HCT116 (cell line): ENCODE data around the gene TIGD3. TPM values are rescaled to one million over a fixed set of nuclear protein-coding genes. Genes with fewer than 3 reads are reported as not detected.

Experiments used
- ATAC-seq: fragments of 200-7000 bp; cut with Tn5 transposase; 2 replicates; pipeline ENCODE4 v1.9.1; 2020; ENCODE audit warnings: mild to moderate bottlenecking, moderate library complexity
- BruUV-seq: library from RNA; stranded (reverse); fragments of 400-500 nt; replicated peaks from 2 replicates; lab custom pipeline; 2021; lab: Mats Ljungman, UMichigan
- CTCF ChIA-PET: fragments of 300-600 bp; sonication (Branson Sonifier 250); formaldehyde crosslinking; loops from one replicate; lab custom pipeline; 2021; ENCODE audit warnings: antibody characterized with exemption; lab: Charles Lee
- POLR2A ChIA-PET: fragments of 300-600, 350-600 bp; sonication (Branson Sonifier 250); formaldehyde crosslinking; loops from one replicate; lab custom pipeline; 2021; ENCODE audit warnings: antibody characterized with exemption; lab: Charles Lee
- RAD21 ChIA-PET, 2 experiments: fragments of 300-600 bp; sonication (Branson Sonifier 250); formaldehyde crosslinking; loops; one replicate each; lab custom pipeline; 2023; ENCODE audit warnings: low total read pairs in 2 of 2; ENCODE audit not compliant: uncharacterized antibody in 2 of 2, unreplicated experiment in 2 of 2, low non-redundant PET in 1 of 2; lab: Charles Lee
- DNase-seq: peaks from one replicate; pipeline ENCODE4 v3.0.0-alpha.2; 2010; ENCODE audit warnings: low read depth, low spot score
- H2AFZ ChIP-seq: fragments of 200-600 bp; shearing (Covaris generic), sonication (generic); 2 replicates; pipeline ENCODE4 v1.6.1; 2017; ENCODE audit warnings: low read depth, mixed run types, mixed read lengths, antibody characterized with exemption, low read length; ENCODE audit not compliant: poor library complexity, severe bottlenecking
- H3K27ac ChIP-seq: 2 replicates; pipeline ENCODE4 v1.5.1; 2012; ENCODE audit warnings: low read depth, low read length
- H3K27me3 ChIP-seq: fragments of 200-600 bp; sonication (generic); 2 replicates; pipeline ENCODE4 v1.6.1; 2016; ENCODE audit warnings: mixed run types, low read length, mixed read lengths; ENCODE audit not compliant: insufficient read depth
- H3K36me3 ChIP-seq, 2 experiments: fragments of 200-500 bp in 1 of 2; fragments of 200-600 bp in 1 of 2; sonication (Bioruptor generic) in 1 of 2; sonication (generic) in 1 of 2; 2 replicates each; pipeline versions ENCODE4 v1.5.1 to v1.6.1; 2014 to 2016; ENCODE audit warnings: low read length in 2 of 2, inconsistent platforms in 1 of 2, mixed read lengths in 1 of 2, mixed run types in 1 of 2; ENCODE audit not compliant: insufficient read depth in 2 of 2, control insufficient read depth in 1 of 2
- H3K4me1 ChIP-seq, 2 experiments: fragments of 200-600 bp in 1 of 2; sonication (generic) in 1 of 2; 2 replicates each; pipeline versions ENCODE4 v1.5.1 to v1.6.1; 2012 to 2017; ENCODE audit warnings: low read length in 2 of 2, inconsistent platforms in 1 of 2, mild to moderate bottlenecking in 1 of 2, mixed read lengths in 1 of 2, mixed run types in 1 of 2, moderate library complexity in 1 of 2; ENCODE audit not compliant: insufficient read depth in 2 of 2, control insufficient read depth in 1 of 2
- H3K4me2 ChIP-seq: fragments of 200-600 bp; sonication (generic); 2 replicates; pipeline ENCODE4 v1.6.1; 2017; ENCODE audit warnings: mixed run types, low read length, mixed read lengths
- H3K4me3 ChIP-seq, 2 experiments: fragments of 200-600 bp in 1 of 2; sonication (generic) in 1 of 2; replicated peaks in 1 of 2; 2 replicates each; pipeline ENCODE4 v1.5.1; 2011 to 2016; ENCODE audit warnings: low read length in 2 of 2, control low read depth in 1 of 2, low read depth in 1 of 2, mild to moderate bottlenecking in 1 of 2, mixed read lengths in 1 of 2, mixed run types in 1 of 2
- H3K79me2 ChIP-seq: fragments of 200-600 bp; sonication (generic); 2 replicates; pipeline ENCODE4 v1.6.1; 2017; ENCODE audit warnings: mild to moderate bottlenecking, mixed run types, low read length, moderate library complexity, mixed read lengths; ENCODE audit not compliant: insufficient read depth
- H3K9ac ChIP-seq: fragments of 200-600 bp; sonication (generic); 2 replicates; pipeline ENCODE4 v1.6.1; 2016; ENCODE audit warnings: low read length, mixed read lengths
- H3K9me2 ChIP-seq: fragments of 200-600 bp; sonication (generic), shearing (Covaris generic); 2 replicates; pipeline ENCODE4 v1.6.1; 2017; ENCODE audit warnings: mixed run types, mild to moderate bottlenecking, moderate library complexity; ENCODE audit not compliant: insufficient read depth
- H3K9me3 ChIP-seq, 2 experiments: fragments of 200-500 bp in 1 of 2; fragments of 200-600 bp in 1 of 2; sonication (Bioruptor generic) in 1 of 2; sonication (generic) in 1 of 2; 2 replicates each; pipeline ENCODE4 v1.6.1; 2014 to 2017; ENCODE audit warnings: low read length in 2 of 2, mixed read lengths in 2 of 2, inconsistent platforms in 1 of 2, low read depth in 1 of 2, mild to moderate bottlenecking in 1 of 2, mixed run types in 1 of 2, moderate library complexity in 1 of 2; ENCODE audit not compliant: control insufficient read depth in 1 of 2, insufficient read depth in 1 of 2
- H4K20me1 ChIP-seq: fragments of 200-600 bp; sonication (generic), shearing (Covaris generic); 2 replicates; pipeline ENCODE4 v1.6.1; 2017; ENCODE audit warnings: mixed run types, mild to moderate bottlenecking, moderate library complexity; ENCODE audit not compliant: insufficient read depth
- EZH2 ChIP-seq: fragments of 200-600 bp; sonication (generic); IDR thresholded peaks from 2 replicates; pipeline ENCODE4 v1.6.1; 2017; ENCODE audit warnings: antibody characterized with exemption, mixed run types
- EZH2phosphoT487 ChIP-seq: fragments of 200-600 bp; IDR thresholded peaks from 2 replicates; pipeline ENCODE4 v1.6.1; 2018; ENCODE audit warnings: antibody characterized with exemption, borderline replicate concordance
- RAD21 ChIP-seq: IDR thresholded peaks from 2 replicates; pipeline ENCODE4 v1.6.1; 2012; ENCODE audit warnings: low read depth, mild to moderate bottlenecking
- YY1 ChIP-seq: IDR thresholded peaks from 2 replicates; pipeline ENCODE4 v1.6.1; 2011; ENCODE audit warnings: low read length, low read depth, moderate library complexity, mild to moderate bottlenecking; ENCODE audit not compliant: insufficient replicate concordance; ENCODE audit errors: extremely low read depth
- intact Hi-C: fragments of 100-400 bp; cut with micrococcal nuclease; formaldehyde crosslinking; loops from 2 replicates; pipeline ENCODE4 v1.10.0; 2022
- total RNA-seq: library from RNA; stranded (reverse); gene quantifications from one replicate; pipeline ENCODE4 v1.2.1, GENCODE V29; 2021; ENCODE audit not compliant: unreplicated experiment
- TF ChIP-seq, protein P1 (sequence below): IDR thresholded peaks from 2 replicates; pipeline ENCODE4 v1.6.1; 2012; ENCODE audit warnings: low read depth

The TIGD3 gene
- total RNA-seq, 1 experiment from 2014 or later = 2.4 TPM

DNA sequence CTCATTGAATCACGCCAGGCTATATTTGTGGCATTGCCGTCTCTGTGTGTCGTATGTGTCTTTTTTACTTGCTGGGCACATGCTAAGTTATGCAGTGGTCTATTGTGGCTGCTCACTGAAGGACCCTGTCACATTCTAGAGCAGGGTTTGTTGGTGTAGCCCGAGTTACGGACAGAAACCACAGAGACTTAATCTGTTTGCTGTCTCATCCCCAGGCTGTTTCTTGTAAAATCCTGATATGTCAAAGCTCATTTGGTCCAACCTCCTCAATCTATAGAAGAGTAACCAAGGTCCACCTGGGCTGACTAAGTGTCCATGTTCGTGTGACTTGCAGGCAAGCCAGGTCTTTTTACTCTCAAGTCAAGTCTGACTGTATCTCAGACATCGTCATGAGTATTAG is 15.9 kb upstream of the TIGD3 start:
- CTCF ChIA-PET = interaction anchor here (1.0 kb wide), 1 partner anchor 9 kb away, joined by 3 read pairs; no protein-coding TSS in a partner anchor
- Histone ChIP-seq H3K4me1 (peaks cover 9 to 11% of the 10 kb centered on the region in 2 experiments), H3K9me2 (no peaks in the 10 kb centered on the region), H3K9ac (no peak overlapping the region), H3K4me2 (no peak overlapping the region), H3K9me3 (no peaks in the 10 kb centered on the region), H4K20me1 (peaks cover 8% of the 10 kb centered on the region; the same call in 1 of the 2 replicates), H3K27ac (no peak overlapping the region), H3K27me3 (no peaks in the 10 kb centered on the region), H3K36me3 (peaks cover 28 to 32% of the 10 kb centered on the region in 2 experiments), H2AFZ (no peak overlapping the region), H3K79me2 (peaks cover 75% of the 10 kb centered on the region), H3K4me3 (no peak overlapping the region)
- ATAC-seq (no peak), DNase-seq (no peak)
- no TSS peak for BruUV-seq
- TF ChIP-seq YY1 = no peak
- RAD21 ChIA-PET = no interaction called here
- POLR2A ChIA-PET = no interaction called here
- intact Hi-C loops = no loop called here

DNA sequence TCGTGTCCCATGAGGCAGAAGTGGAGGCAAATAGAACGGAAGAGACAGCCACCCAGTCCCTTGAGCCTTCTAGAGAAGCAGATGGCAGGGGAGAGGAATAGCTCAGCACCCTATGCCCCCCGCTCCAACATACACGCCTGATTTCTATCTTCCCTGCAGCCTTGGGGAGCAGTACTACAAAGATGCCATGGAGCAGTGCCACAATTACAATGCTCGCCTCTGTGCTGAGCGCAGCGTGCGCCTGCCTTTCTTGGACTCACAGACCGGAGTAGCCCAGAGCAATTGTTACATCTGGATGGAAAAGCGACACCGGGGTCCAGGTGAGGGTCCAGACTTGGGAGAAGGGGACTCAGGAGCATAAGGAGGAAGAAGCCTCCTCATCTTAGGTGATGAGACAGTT is 14.3 kb upstream of the TIGD3 start:
- ChIA-PET CTCF (interaction anchor here (0.6 kb wide), 1 partner anchor 11 kb away, joined by 3 read pairs; no protein-coding TSS in a partner anchor), POLR2A (no interaction called here), RAD21 (no interaction called here)
- no peak for DNase-seq
- Histone ChIP-seq H3K9me2 (no peaks in the 10 kb centered on the region), H3K4me2 (no peak overlapping the region), H2AFZ (no peak overlapping the region), H3K9ac (no peak overlapping the region), H3K36me3 (peaks cover 43 to 48% of the 10 kb centered on the region in 2 experiments), H3K4me3 (no peak overlapping the region), H3K4me1 (peaks cover 3% of the 10 kb centered on the region in 2 experiments; a peak in 3 of 4 replicates), H3K9me3 (no peaks in the 10 kb centered on the region), H3K27me3 (no peaks in the 10 kb centered on the region), H3K27ac (no peak overlapping the region), H4K20me1 (peaks cover 8% of the 10 kb centered on the region; the same call in 1 of the 2 replicates), H3K79me2 (peaks cover 59% of the 10 kb centered on the region)
- TF ChIP-seq, protein P1, sequence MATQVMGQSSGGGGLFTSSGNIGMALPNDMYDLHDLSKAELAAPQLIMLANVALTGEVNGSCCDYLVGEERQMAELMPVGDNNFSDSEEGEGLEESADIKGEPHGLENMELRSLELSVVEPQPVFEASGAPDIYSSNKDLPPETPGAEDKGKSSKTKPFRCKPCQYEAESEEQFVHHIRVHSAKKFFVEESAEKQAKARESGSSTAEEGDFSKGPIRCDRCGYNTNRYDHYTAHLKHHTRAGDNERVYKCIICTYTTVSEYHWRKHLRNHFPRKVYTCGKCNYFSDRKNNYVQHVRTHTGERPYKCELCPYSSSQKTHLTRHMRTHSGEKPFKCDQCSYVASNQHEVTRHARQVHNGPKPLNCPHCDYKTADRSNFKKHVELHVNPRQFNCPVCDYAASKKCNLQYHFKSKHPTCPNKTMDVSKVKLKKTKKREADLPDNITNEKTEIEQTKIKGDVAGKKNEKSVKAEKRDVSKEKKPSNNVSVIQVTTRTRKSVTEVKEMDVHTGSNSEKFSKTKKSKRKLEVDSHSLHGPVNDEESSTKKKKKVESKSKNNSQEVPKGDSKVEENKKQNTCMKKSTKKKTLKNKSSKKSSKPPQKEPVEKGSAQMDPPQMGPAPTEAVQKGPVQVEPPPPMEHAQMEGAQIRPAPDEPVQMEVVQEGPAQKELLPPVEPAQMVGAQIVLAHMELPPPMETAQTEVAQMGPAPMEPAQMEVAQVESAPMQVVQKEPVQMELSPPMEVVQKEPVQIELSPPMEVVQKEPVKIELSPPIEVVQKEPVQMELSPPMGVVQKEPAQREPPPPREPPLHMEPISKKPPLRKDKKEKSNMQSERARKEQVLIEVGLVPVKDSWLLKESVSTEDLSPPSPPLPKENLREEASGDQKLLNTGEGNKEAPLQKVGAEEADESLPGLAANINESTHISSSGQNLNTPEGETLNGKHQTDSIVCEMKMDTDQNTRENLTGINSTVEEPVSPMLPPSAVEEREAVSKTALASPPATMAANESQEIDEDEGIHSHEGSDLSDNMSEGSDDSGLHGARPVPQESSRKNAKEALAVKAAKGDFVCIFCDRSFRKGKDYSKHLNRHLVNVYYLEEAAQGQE = no peak
- no peak for TF ChIP-seq EZH2
- TF ChIP-seq RAD21 = no peak
- no peak for TF ChIP-seq EZH2phosphoT487
- ATAC-seq = no peak
- BruUV-seq = no TSS peak
- intact Hi-C loops = no loop called here
